SK-N-SH treated with all-trans-retinoic acid at 6 μM for 48 hours (cell line): Measurements from ENCODE around the gene PKNOX2.

Experiments
- ATAC-seq: fragments of 200-7000 bp; cut with Tn5 transposase; 3 replicates; pipeline ENCODE4 v1.9.1; 2020; ENCODE audit warnings: mild to moderate bottlenecking, moderate library complexity
- ARNTL ChIP-seq: fragments of 450-650 bp; formaldehyde crosslinking; IDR thresholded peaks from 2 replicates; pipeline ENCODE4 v1.5.0; 2020; ENCODE audit warnings: low read depth, mild to moderate bottlenecking, moderate library complexity, borderline replicate concordance
- BACH2 ChIP-seq: fragments of 250-450 bp; sonication (Bioruptor Pico); IDR thresholded peaks from 2 replicates; pipeline ENCODE4 v1.9.0; 2021; ENCODE audit warnings: mild to moderate bottlenecking, borderline replicate concordance
- CREB5 ChIP-seq: fragments of 250-450 bp; sonication (Bioruptor Pico); IDR thresholded peaks from 2 replicates; pipeline ENCODE4 v1.5.1; 2020; ENCODE audit warnings: low read depth, mild to moderate bottlenecking, moderate library complexity
- CSDC2 ChIP-seq: fragments of 250-450 bp; sonication (Bioruptor Pico); IDR thresholded peaks from 2 replicates; pipeline ENCODE4 v1.5.0; 2020; ENCODE audit warnings: mild to moderate bottlenecking, moderate library complexity
- CSRNP3 ChIP-seq: fragments of 250-450 bp; sonication (Bioruptor Pico); IDR thresholded peaks from 2 replicates; pipeline ENCODE4 v1.5.1; 2021; ENCODE audit warnings: mild to moderate bottlenecking, moderate library complexity
- ESRRG ChIP-seq: fragments of 250-450 bp; sonication (Bioruptor Pico); IDR thresholded peaks from 2 replicates; pipeline ENCODE4 v1.6.1; 2021; ENCODE audit warnings: mild to moderate bottlenecking
- GLIS3 ChIP-seq: fragments of 250-450 bp; sonication (Bioruptor Pico); IDR thresholded peaks from 2 replicates; pipeline ENCODE4 v1.5.0; 2020; ENCODE audit warnings: mild to moderate bottlenecking, moderate library complexity
- ISL1 ChIP-seq: fragments of 250-450 bp; sonication (Bioruptor Pico); IDR thresholded peaks from 2 replicates; pipeline ENCODE4 v2.1.2; 2022; ENCODE audit warnings: mild to moderate bottlenecking, moderate library complexity
- OSR1 ChIP-seq: fragments of 250-450 bp; sonication (Bioruptor Pico); IDR thresholded peaks from 2 replicates; pipeline ENCODE4 v1.8.0; 2022; ENCODE audit warnings: moderate library complexity, mild to moderate bottlenecking, inconsistent platforms
- PATZ1 ChIP-seq: fragments of 250-450 bp; sonication (Bioruptor Pico); IDR thresholded peaks from 2 replicates; pipeline ENCODE4 v1.8.0; 2020; ENCODE audit warnings: mild to moderate bottlenecking, moderate library complexity, borderline replicate concordance
- RARB ChIP-seq: fragments of 250-450 bp; sonication (Bioruptor Pico); IDR thresholded peaks from 2 replicates; pipeline ENCODE4 v1.8.0; 2021; ENCODE audit warnings: mild to moderate bottlenecking, moderate library complexity
- TCF4 ChIP-seq: fragments of 250-450 bp; sonication (Bioruptor Pico); IDR thresholded peaks from 2 replicates; pipeline ENCODE4 v1.8.0; 2021; ENCODE audit warnings: mild to moderate bottlenecking, moderate library complexity, borderline replicate concordance
- ZC3H10 ChIP-seq: fragments of 250-450 bp; sonication (Bioruptor Pico); IDR thresholded peaks from 2 replicates; pipeline ENCODE4 v1.5.1; 2021; ENCODE audit warnings: mild to moderate bottlenecking, moderate library complexity
- ZFP3 ChIP-seq: fragments of 250-450 bp; sonication (Bioruptor Pico); IDR thresholded peaks from 2 replicates; pipeline ENCODE4 v1.5.0; 2020; ENCODE audit warnings: mild to moderate bottlenecking, moderate library complexity
- ZFP30 ChIP-seq: fragments of 450-650 bp; formaldehyde crosslinking; IDR thresholded peaks from 2 replicates; pipeline ENCODE4 v1.5.0; 2022; ENCODE audit warnings: mild to moderate bottlenecking, moderate library complexity
- ZNF565 ChIP-seq: fragments of 450-650 bp; formaldehyde crosslinking; conservative IDR thresholded peaks from 2 replicates; pipeline ENCODE4 v1.5.0; 2020; ENCODE audit warnings: low read depth, mild to moderate bottlenecking, moderate library complexity
- ZNF70 ChIP-seq: fragments of 450-650 bp; formaldehyde crosslinking; IDR thresholded peaks from 2 replicates; pipeline ENCODE4 v1.5.0; 2020; ENCODE audit warnings: mild to moderate bottlenecking, moderate library complexity
- ZNF8 ChIP-seq: fragments of 450-650 bp; formaldehyde crosslinking; IDR thresholded peaks from 2 replicates; pipeline ENCODE4 v1.5.0; 2020; ENCODE audit warnings: mild to moderate bottlenecking, moderate library complexity
- TF ChIP-seq, protein P1 (sequence below): fragments of 250-450 bp; sonication (Bioruptor Pico); IDR thresholded peaks from 2 replicates; pipeline ENCODE4 v1.8.0; 2021; ENCODE audit warnings: low read depth, mild to moderate bottlenecking, moderate library complexity, borderline replicate concordance

The PKNOX2 gene

GRCh38 chr11:125138966-125139365, 25.6 kb upstream of the PKNOX2 start:
- ATAC-seq = no peak
- TF ChIP-seq ZFP30 (no peak), PATZ1 (CRISPR knock-in tag) (no peak), ISL1 (CRISPR knock-in tag) (no peak), ZNF70 (CRISPR knock-in tag) (no peak), CSDC2 (CRISPR knock-in tag) (no peak), GLIS3 (CRISPR knock-in tag) (no peak), BACH2 (CRISPR knock-in tag) (no peak), CSRNP3 (CRISPR knock-in tag) (no peak), ZNF565 (CRISPR knock-in tag) (no peak), ZFP3 (CRISPR knock-in tag) (no peak), RARB (CRISPR knock-in tag) (no peak), CREB5 (CRISPR knock-in tag) (no peak), ZNF8 (CRISPR knock-in tag) (no peak), OSR1 (no peak), ARNTL (CRISPR knock-in tag) (no peak)
- TF ChIP-seq, protein P1, sequence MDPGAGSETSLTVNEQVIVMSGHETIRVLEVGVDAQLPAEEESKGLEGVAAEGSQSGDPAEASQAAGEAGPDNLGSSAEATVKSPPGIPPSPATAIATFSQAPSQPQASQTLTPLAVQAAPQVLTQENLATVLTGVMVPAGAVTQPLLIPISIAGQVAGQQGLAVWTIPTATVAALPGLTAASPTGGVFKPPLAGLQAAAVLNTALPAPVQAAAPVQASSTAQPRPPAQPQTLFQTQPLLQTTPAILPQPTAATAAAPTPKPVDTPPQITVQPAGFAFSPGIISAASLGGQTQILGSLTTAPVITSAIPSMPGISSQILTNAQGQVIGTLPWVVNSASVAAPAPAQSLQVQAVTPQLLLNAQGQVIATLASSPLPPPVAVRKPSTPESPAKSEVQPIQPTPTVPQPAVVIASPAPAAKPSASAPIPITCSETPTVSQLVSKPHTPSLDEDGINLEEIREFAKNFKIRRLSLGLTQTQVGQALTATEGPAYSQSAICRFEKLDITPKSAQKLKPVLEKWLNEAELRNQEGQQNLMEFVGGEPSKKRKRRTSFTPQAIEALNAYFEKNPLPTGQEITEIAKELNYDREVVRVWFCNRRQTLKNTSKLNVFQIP (CRISPR knock-in tag) = no peak
- TF ChIP-seq, all 23 proteins: peak for 0

GRCh38 chr11:125139778-125140177, 24.8 kb upstream of the PKNOX2 start:
- TF ChIP-seq PATZ1 (CRISPR knock-in tag) (no peak), ZFP30 (no peak), CSRNP3 (CRISPR knock-in tag) (no peak), ZFP3 (CRISPR knock-in tag) (no peak), ISL1 (CRISPR knock-in tag) (no peak), ESRRG (CRISPR knock-in tag) (no peak), GLIS3 (CRISPR knock-in tag) (no peak), ZC3H10 (CRISPR knock-in tag) (no peak), TCF4 (CRISPR knock-in tag) (no peak)
- TF ChIP-seq, protein P1 (CRISPR knock-in tag) = no peak
- ATAC-seq = no peak
